Limb (tissue), 2 donors: ENCODE results near the gene SMCO1.
A peak's percentile ranks its signal among the peaks of the same experiment; 100 is the strongest.
"Not testable (repeated sequence)": the region's sequence is repeated elsewhere in the genome, so short reads cannot be mapped to it uniquely, and the experiment has no call there.

Experiments used
- DNase-seq, 2 donors: peaks; one replicate each; pipeline ENCODE4 v3.0.0-alpha.2; 2016; ENCODE audit errors: extremely low spot score in 2 of 2

Gene SMCO1

DNA sequence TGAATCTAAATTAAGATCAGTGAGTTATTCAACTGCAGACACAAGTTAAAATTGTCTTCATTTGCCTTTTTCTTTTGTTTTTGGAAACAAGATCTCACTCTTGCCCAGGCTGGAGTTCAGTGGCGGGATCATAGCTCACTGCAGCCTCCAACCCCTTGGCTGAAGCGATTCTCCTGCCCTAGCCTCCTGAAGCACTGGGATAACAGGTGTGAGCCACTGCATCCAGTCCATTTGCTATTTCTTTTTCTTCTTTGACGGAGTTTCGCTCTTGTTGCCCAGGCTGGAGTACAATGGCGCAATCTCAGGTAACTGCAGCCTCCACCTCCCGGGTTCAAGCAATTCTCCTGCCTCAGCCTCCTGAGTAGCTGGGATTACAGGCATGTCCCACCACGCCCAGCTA is 21.9 kb downstream of the SMCO1 start:
- no peak for DNase-seq

DNA sequence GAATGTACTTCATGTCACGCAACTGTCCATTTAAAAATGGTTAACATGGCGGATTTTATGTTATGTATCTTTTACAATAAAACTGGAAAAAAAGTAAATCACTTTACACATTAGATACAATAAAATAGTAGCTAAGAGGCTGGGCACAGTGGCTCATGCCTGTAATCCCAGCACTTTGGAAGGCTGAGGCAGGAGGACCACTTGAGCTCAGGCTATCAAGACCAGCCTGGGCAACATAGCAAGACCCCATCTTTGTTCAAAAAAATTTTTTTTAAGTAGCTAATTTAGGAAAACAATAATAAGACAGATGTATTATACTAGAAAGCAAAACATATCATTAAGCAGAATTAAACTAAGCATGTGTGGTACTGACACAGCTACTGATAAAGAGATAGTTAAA is 23.1 kb downstream of the SMCO1 start:
- DNase-seq: no peak

DNA sequence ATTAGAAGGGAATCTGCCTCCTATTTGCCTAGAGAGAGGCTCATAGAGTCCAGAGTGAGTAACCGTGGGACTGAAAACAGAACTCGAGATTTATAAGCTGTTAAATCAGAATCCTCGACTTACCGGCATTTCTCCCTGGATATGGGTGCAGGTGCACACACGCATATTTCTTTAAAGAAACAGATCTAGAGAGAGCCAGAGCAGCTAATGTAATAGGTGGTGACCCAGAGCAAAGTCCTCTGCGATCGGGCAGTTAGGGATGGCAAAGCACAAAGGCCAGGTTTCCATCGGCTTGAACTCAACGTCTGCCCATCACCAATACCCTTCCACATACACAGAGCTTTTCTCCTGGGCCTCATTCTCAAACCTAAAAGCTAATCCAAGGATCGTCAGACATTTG is 25.4 kb downstream of the SMCO1 start:
- no peak for DNase-seq

DNA sequence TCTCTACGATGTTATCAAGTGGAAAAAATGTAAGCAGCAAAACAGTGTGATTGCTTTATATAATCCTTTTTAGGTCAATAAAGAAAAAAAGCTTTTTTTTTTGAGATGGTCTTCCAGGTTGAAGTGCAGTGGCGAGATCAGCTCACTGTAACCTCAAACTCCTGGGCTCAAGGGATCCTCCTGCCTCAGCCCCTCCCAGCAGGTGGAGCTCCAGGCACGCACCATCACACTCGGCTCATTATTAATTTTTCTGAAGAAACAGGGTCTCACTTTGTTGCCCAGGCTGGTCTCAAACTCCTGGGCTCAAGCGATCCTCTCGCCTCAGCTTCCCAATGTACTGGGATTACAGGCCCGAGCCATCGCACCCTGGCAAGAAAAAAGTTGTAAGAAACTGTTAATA is 28.9 kb downstream of the SMCO1 start:
- peak in 1 of 2 donors; percentile 29 for DNase-seq

DNA sequence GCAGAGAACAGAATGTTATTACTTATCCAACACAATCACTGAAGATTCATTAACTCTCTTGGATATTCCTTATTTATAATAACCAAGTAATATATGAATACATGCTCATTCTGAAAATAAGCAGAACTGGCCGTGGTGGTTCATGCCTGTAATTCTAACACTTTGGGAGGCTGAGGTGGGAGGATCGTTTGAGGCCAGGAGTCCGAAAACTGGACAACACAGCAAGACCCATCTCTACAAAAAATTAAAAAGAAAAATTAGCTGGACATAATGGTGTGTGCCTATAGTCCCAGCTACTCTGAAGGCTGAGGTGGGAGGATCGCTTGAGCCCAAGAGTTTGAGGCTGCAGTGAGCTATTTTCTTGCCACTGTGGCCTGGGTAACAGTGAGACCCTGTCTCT is 37.5 kb downstream of the SMCO1 start:
- DNase-seq: no peak

DNA sequence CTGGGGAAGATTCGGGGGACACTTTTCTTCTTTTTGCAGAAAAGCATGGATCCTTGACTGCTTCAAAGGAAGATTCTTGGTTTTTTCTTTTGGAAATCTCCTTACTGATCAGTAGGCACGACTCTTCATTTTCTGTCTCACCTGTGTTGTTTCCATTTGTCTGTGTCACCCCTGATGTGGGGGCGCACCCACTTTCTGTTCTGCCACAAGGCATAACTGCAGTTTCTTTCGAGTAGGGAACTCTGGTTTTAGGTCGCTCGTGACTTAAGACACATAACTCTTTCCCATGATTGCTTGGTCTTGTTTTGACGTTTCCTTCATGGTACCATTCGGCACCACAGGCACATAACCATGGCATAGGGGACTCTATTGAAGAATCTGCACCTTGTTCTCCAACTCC is 42.9 kb downstream of the SMCO1 start:
- no peak for DNase-seq

DNA sequence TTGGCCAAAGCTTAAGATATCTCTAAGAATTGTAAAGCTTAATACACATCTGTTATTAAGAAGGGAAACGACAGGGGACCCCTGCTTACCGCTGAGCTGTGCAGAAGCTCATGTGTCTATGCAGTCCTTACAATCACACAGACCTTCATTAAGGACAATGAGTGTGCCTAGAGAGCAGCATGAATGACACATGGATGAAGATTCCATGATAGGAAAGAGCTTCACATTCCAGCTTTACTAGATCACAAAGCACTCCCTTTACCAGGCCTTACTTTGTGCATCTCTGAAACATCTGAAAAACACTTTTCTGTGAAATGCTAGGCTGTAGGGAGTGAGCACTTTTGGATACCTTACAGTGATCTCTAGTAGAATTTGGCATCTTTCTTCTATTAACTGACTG is 43.6 kb downstream of the SMCO1 start:
- DNase-seq: no peak

DNA sequence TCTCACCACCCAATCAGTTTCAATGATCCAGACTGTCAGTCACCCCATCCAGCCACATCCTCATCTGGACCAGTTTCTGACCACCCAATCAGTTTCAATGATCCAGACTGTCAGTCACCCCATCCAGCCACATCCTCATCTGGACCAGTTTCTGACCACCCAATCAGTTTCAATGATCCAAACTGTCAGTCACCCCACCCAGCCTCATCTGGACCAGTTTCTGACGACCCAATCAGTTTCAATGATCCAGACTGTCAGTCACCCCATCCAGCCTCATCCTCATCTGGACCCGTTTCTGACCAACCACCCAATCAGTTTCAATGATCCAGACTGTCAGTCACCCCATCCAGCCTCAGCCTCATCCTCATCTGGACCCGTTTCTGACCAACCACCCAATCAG is 45.0 kb downstream of the SMCO1 start:
- not testable (repeated sequence) for DNase-seq

DNA sequence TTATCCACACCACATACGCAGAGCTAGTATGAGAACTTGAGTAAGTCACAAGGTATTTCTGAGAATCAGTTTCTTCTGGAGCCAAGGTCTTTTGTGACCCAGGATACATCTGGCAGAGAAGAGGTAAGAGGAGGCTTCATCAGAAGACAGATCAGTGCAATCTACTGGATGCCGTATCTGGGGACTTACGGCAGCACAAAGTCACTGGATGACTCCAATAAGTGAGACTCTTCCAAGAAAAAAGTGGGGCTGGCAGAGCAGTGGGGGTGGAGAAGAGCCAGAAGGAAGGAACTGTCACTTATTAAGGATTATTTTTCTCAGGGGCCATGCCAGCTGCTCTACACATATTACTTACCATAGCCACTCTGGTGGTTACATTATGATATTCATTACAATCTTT is 51.3 kb downstream of the SMCO1 start:
- no peak for DNase-seq

DNA sequence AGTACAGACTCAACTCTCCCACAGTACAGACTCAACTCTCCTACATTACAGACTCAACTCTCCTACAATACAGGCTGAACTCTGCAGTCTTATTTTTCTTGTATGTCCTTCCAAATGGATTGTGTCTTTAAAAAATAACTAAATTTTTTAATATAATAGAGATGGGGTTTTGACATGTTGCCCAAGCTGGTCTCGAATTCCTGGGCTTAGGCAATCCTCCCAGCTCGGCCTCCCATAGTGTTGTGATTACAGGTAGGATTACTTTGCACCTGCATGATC is 51.7 kb downstream of the SMCO1 start:
- DNase-seq: no peak

DNA sequence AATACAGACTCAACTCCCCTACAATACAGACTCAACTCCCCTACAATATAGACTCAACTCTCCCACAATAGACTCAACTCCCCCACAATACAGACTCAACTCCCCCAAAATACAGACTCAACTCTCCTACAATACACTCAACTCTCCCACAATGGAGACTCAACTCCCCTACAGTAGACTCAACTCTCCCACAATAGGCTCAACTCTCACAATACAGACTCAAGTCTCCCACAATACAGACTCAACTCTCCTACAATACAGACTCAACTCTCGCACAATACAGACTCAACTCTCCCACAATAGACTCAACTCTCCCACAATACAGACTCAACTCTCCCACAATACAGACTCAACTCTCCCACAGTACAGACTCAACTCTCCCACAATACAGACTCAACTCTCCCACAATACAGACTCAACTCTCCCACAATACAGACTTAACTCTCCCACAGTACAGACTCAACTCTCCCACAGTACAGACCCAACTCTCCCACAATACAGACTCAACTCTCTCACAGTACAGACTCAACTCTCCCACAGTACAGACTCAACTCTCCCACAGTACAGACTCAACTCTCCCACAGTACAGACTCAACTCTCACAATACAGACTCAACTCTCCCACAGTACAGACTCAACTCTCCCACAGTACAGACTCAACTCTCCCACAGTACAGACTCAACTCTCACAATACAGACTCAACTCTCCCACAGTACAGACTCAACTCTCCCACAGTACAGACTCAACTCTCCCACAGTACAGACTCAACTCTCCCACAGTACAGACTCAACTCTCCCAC is 52.3 kb downstream of the SMCO1 start:
- not testable (repeated sequence) for DNase-seq

DNA sequence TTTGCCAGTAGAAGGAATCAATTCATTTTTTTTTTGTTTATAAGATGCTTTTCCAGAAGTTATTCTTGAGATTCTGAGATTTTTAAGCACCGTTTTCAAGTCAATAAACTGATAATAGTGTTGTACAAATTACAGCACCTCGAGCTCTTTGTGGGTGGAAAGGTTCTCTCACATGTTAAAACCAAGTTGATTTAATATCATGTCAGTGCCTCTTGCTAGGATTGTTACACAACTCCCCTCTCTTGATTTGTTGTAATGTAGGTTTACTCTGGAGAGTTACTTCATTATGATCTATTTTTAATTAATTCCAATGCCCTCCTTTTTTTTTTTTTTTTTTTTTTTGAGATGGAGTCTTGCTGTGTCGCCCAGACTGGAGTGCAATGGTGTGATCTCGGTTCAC is 57.1 kb downstream of the SMCO1 start:
- no peak for DNase-seq

DNA sequence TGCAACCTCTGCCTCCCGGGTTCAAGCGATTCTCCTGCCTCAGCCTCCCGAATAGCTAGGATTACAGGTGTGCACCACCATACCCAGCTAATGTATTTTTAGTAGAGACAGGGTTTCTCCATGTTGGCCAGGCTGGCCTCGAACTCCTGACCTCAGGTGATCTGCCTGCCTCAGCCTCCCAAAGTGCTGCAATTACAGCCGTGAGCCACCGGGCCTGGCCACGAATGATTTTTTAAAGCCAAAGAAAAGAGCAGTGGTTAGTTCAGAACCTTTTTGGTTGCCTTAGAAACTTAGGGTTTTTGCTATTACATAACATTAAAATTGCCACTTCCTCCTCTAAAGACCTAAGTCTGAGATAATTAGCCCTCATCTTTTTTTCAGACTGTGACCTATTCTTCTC is 57.7 kb downstream of the SMCO1 start:
- not testable (repeated sequence) for DNase-seq
